A549 (cell line): ENCODE measurements around the gene GTPBP1.

Source experiments
- EP300 ChIP-seq, 2 experiments: fragments of >200 bp; sonication (Bioruptor Twin); formaldehyde crosslinking; IDR thresholded peaks; 2 replicates in 1 of 2; 3 replicates in 1 of 2; pipeline ENCODE4 v1.6.1; 2016 to 2017
- POLR2A ChIP-seq: IDR thresholded peaks from 2 replicates; pipeline ENCODE4 v1.6.1; 2012; ENCODE audit warnings: mild to moderate bottlenecking, low read length
- RNF2 ChIP-seq: fragments of 200-600 bp; sonication (generic); IDR thresholded peaks from 2 replicates; pipeline ENCODE4 v1.6.1; 2016; ENCODE audit warnings: low read depth, mild to moderate bottlenecking, antibody characterized with exemption, moderate library complexity, borderline replicate concordance
- TF ChIP-seq, protein P1 (sequence below): IDR thresholded peaks from 2 replicates; pipeline ENCODE4 v1.6.1; 2012
- TF ChIP-seq, protein P2 (sequence below): IDR thresholded peaks from 2 replicates; pipeline ENCODE4 v1.6.1; 2012

DNA sequence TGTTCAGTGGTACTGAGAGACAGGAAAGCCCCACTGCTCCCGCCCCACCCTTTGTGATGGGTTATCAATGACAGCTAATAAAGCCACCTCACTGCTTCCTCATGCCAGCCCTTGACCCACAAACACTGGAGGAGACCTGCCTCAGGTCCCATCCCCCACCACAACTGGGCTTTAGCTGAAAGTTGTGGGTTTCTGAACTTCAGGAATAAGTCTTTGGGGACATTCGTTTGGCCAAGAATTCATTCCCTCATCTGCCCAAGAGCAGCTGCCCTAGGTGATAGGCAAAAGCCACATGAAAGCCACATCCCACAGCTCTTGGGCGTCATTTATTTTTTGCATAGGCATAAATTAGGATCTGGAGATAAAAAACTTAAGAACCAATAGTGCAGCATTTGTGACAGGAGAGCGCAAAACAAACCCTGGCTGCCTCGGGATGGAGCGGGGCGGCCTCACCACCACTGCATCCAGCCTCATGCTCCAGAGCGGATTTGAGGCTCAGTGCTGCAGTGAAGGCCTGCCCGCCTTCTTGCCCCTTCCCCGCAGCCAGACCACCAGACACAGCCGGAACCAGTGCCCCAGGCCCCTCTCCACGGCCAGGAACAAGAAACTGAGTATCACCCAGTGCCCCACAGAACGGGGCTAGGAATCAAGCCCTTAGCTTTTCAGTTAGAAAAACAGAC lies 28.8 kb downstream of the GTPBP1 start:
- TF ChIP-seq POLR2A (no peak), EP300 (IDR thresholded peaks at IDR 0.05) (no peak), RNF2 (no peak)
- TF ChIP-seq, protein P1, sequence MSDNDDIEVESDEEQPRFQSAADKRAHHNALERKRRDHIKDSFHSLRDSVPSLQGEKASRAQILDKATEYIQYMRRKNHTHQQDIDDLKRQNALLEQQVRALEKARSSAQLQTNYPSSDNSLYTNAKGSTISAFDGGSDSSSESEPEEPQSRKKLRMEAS, result no peak
- TF ChIP-seq, protein P2, sequence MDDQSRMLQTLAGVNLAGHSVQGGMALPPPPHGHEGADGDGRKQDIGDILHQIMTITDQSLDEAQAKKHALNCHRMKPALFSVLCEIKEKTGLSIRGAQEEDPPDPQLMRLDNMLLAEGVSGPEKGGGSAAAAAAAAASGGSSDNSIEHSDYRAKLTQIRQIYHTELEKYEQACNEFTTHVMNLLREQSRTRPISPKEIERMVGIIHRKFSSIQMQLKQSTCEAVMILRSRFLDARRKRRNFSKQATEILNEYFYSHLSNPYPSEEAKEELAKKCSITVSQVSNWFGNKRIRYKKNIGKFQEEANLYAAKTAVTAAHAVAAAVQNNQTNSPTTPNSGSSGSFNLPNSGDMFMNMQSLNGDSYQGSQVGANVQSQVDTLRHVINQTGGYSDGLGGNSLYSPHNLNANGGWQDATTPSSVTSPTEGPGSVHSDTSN, result no peak
